GM19324 (cell line): ENCODE data around the gene DVL1.

Experiments
- ATAC-seq: cut with Tn5 transposase; IDR thresholded peaks from one replicate; pipeline ENCODE4 v1.9.1; 2021; ENCODE audit warnings: mild to moderate bottlenecking, moderate library complexity; ENCODE audit not compliant: unreplicated experiment, low FRiP score

The DVL1 gene

GRCh38 chr1:1314678-1315335 is 34.4 kb downstream of the DVL1 start:
- no peak for ATAC-seq

GRCh38 chr1:1314237-1314586 is 35.0 kb downstream of the DVL1 start:
- no peak for ATAC-seq

- no peak for ATAC-seq
These were observed 35.5 kb downstream of the DVL1 start for GRCh38 chr1:1313500-1314236.

GRCh38 chr1:1312450-1313314 is 36.5 kb downstream of the DVL1 start:
- no peak for ATAC-seq

GRCh38 chr1:1311107-1312104 is 37.8 kb downstream of the DVL1 start:
- ATAC-seq: no peak

GRCh38 chr1:1310476-1311053 is 38.7 kb downstream of the DVL1 start:
- ATAC-seq: no peak

- ATAC-seq: no peak
These were observed 39.2 kb downstream of the DVL1 start for GRCh38 chr1:1310109-1310385.

GRCh38 chr1:1309251-1310108 is 39.7 kb downstream of the DVL1 start:
- ATAC-seq: no peak

- peak; percentile 0 for ATAC-seq
These were observed 40.4 kb downstream of the DVL1 start for GRCh38 chr1:1308756-1309250.

- ATAC-seq: peak; percentile 76
These were observed 41.1 kb downstream of the DVL1 start, which contains the start of the genes ACAP3 and PUSL1 for GRCh38 chr1:1307923-1308755. Gene ACAP3 (minus strand): TSS chr1:1307930. CDS start chr1:1307815, 115 bp downstream. Gene PUSL1 (plus strand): TSS chr1:1308597. CDS start chr1:1308644, 47 bp downstream.

GRCh38 chr1:1307261-1307922 is 41.8 kb downstream of the DVL1 start:
- ATAC-seq: peak; percentile 16

GRCh38 chr1:1306661-1307260 is 42.5 kb downstream of the DVL1 start:
- ATAC-seq: no peak

GRCh38 chr1:1306070-1306660 is 43.1 kb downstream of the DVL1 start:
- no peak for ATAC-seq

- ATAC-seq: no peak
These were observed 43.7 kb downstream of the DVL1 start for GRCh38 chr1:1305300-1306069.

GRCh38 chr1:1304331-1305299 is 44.6 kb downstream of the DVL1 start:
- no peak for ATAC-seq
